ENCODE measurements around the gene DHRSX. TPM values are rescaled to one million over a fixed set of nuclear protein-coding genes. Genes with fewer than 3 reads are reported as not detected.

DHRSX gene
- total and polyA plus RNA-seq, 10 of the 15 experiments (the other 5 are each of a cell fraction or from before 2014, with no cell fraction given), result 1.7 to 39.5 (median 16.5) TPM

- no peaks in the 10 kb centered on the region for H3K4me1 ChIP-seq (ENCODE audit: control insufficient read depth, insufficient read depth, low read length)
- no peak overlapping the region for H3K9ac ChIP-seq (ENCODE audit: control insufficient read depth, insufficient read depth, low read length)
- ChIA-PET SMC1A (ENCODE audit: uncharacterized antibody, unreplicated experiment) (no interaction called here), RAD21 (ENCODE audit: unreplicated experiment) (no interaction called here), CTCF (no interaction called here), POLR2A (no interaction called here)
- no TSS peak for BruUV-seq (replicated peaks)
- 57% methylated on average over 7 of the region's 7 CpGs for WGBS (ENCODE audit: insufficient coverage, insufficient replicate concordance, low lambda C conversion rate, missing lambda C conversion rate)
- no peaks in the 10 kb centered on the region for H3K79me2 ChIP-seq (ENCODE audit: control insufficient read depth, insufficient read depth, low read length)
- intact Hi-C loops (cut with micrococcal nuclease; ENCODE audit: unreplicated experiment) (no loop called here), in situ Hi-C loops (cut with MboI) (no loop called here)
- no peak overlapping the region for H2AFZ ChIP-seq (ENCODE audit: control insufficient read depth, low read depth, low read length)
- peaks cover 3% of the 10 kb centered on the region; the same call in 2 of the 3 replicates for H3K9me3 ChIP-seq (replicated peaks; ENCODE audit: control insufficient read depth, insufficient read depth, low read length)
- H3K4me3 ChIP-seq, result no peak overlapping the region
- H3K27me3 ChIP-seq (replicated peaks in 1 of 2; ENCODE audit: control insufficient read depth in 2 of 2, insufficient read depth in 2 of 2, low read length in 1 of 2), result no peaks in the 10 kb centered on the region
- TF ChIP-seq ZZZ3 (IDR thresholded peaks at IDR 0.05; ENCODE audit: control insufficient read depth, insufficient read length, low read depth) (no peak), SIN3A (IDR thresholded peaks at IDR 0.05; ENCODE audit: low read depth, low read length) (no peak), E4F1 (IDR thresholded peaks at IDR 0.05; ENCODE audit: borderline replicate concordance, partially characterized antibody) (no peak), BACH1 (IDR thresholded peaks at IDR 0.05; ENCODE audit: borderline replicate concordance) (no peak), IRF5 (IDR thresholded peaks at IDR 0.05; ENCODE audit: borderline replicate concordance) (no peak)
- DNase-seq (ENCODE audit: low read depth, low spot score) (no peak), ATAC-seq (no peak), FAIRE-seq (no peak)
- H3K27ac ChIP-seq (ENCODE audit: control insufficient read depth, insufficient read depth), result no peak overlapping the region
- H4K20me1 ChIP-seq (ENCODE audit: control insufficient read depth, insufficient read depth), result no peaks in the 10 kb centered on the region
- no peaks in the 10 kb centered on the region for H3K36me3 ChIP-seq (ENCODE audit: control insufficient read depth in 2 of 2, insufficient read depth in 2 of 2, low read length in 1 of 2)
- H3K4me2 ChIP-seq (ENCODE audit: control insufficient read depth, insufficient read depth), result no peak overlapping the region
These were observed 42.2 kb upstream of the DHRSX start for GRCh38 chrX:2542826-2543521.
